ENCODE measurements around the gene NSMF. TPM values are rescaled to one million over a fixed set of nuclear protein-coding genes. Genes with fewer than 3 reads are reported as not detected.

The NSMF gene
- total RNA-seq, 3 donors from 2014 or later (not counting 1 experiment from before 2014, with no cell fraction given), result 78.1 to 111 (median 87.8) TPM

DNA sequence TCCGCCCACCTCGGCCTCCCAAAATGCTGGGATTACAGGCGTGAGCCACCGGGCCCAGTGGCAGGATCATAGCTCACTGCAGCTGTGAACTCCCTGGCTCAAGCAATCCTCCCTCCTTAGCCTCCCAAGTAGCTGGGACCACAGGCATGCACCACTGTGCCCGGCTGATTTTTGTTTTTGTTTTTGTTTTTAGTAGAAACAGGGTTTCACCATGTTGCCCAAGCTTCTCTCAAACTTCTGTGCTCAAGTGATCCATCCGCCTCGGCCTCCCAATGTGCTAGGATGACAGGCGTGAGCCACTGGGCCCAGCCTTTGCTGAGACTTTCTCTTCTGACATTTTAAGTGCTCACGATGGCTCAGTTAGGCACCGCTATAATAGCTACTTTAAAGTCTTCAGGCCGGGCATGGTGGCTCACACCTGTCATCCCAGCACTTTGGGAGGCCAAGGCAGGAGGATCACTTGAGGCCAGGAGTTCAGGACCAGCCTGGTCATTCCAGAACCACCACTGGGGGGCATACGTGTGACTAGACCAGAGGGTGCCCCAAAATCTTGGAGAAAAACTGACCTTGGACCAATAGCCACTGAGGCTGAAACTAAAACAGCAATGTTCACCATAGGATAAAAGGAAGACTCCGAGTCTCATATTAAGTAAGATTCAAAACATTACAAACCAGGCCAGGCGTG is 14.9 kb downstream of the NSMF start:
- DNase-seq (no peak), ATAC-seq (no peak)
- Histone ChIP-seq H3K4me1 (ENCODE audit: control insufficient read depth, insufficient read depth, low read length) (peaks cover 27% of the 10 kb centered on the region), H3K36me3 (ENCODE audit: control insufficient read depth, insufficient read depth, low read length) (no peaks in the 10 kb centered on the region), H3K27me3 (ENCODE audit: control insufficient read depth, insufficient read depth, low read length) (peaks cover 6% of the 10 kb centered on the region), H3K9me3 (ENCODE audit: control insufficient read depth, insufficient read depth, low read length) (no peaks in the 10 kb centered on the region), H3K27ac (ENCODE audit: low read length) (no peak overlapping the region), H3K4me3 (ENCODE audit: low read length) (no peak overlapping the region)
- Mint-ChIP-seq H3K27ac (no peak overlapping the region), H3K36me3 (no peaks in the 10 kb centered on the region), H3K4me3 (no peak overlapping the region), H3K9me3 (no peaks in the 10 kb centered on the region), H3K27me3 (ENCODE audit: low read depth in 2 of 2) (peaks cover 7 to 10% of the 10 kb centered on the region in 2 donors), H3K4me1 (peaks cover 16 to 21% of the 10 kb centered on the region in 2 donors)
- WGBS (ENCODE audit: insufficient coverage), result 85% methylated on average over 14 of the region's 14 CpGs
- intact Hi-C loops (cut with micrococcal nuclease), result no loop called here
- TF ChIP-seq, protein P1, sequence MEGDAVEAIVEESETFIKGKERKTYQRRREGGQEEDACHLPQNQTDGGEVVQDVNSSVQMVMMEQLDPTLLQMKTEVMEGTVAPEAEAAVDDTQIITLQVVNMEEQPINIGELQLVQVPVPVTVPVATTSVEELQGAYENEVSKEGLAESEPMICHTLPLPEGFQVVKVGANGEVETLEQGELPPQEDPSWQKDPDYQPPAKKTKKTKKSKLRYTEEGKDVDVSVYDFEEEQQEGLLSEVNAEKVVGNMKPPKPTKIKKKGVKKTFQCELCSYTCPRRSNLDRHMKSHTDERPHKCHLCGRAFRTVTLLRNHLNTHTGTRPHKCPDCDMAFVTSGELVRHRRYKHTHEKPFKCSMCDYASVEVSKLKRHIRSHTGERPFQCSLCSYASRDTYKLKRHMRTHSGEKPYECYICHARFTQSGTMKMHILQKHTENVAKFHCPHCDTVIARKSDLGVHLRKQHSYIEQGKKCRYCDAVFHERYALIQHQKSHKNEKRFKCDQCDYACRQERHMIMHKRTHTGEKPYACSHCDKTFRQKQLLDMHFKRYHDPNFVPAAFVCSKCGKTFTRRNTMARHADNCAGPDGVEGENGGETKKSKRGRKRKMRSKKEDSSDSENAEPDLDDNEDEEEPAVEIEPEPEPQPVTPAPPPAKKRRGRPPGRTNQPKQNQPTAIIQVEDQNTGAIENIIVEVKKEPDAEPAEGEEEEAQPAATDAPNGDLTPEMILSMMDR (IDR thresholded peaks at IDR 0.05), result no peak

- intact Hi-C loops (cut with micrococcal nuclease), result no loop called here
- Histone ChIP-seq H3K4me3 (ENCODE audit: low read length) (no peak overlapping the region), H3K36me3 (ENCODE audit: control insufficient read depth, insufficient read depth, low read length) (no peaks in the 10 kb centered on the region), H3K27ac (ENCODE audit: low read length) (no peak overlapping the region), H3K9me3 (ENCODE audit: control insufficient read depth, insufficient read depth, low read length) (no peaks in the 10 kb centered on the region), H3K4me1 (ENCODE audit: control insufficient read depth, insufficient read depth, low read length) (peaks cover 21% of the 10 kb centered on the region), H3K27me3 (ENCODE audit: control insufficient read depth, insufficient read depth, low read length) (peaks cover 6% of the 10 kb centered on the region)
- no peaks in the 10 kb centered on the region for H3K9me3 Mint-ChIP-seq
- DNase-seq, result no peak
- H3K27me3 Mint-ChIP-seq (ENCODE audit: low read depth in 2 of 2), result peaks cover 7 to 8% of the 10 kb centered on the region in 2 donors
- H3K27ac Mint-ChIP-seq, result peak overlapping the region in 1 of 2 donors; percentile 14
- peaks cover 16 to 17% of the 10 kb centered on the region in 2 donors for H3K4me1 Mint-ChIP-seq
- WGBS (ENCODE audit: insufficient coverage), result 15% methylated on average over 5 of the region's 7 CpGs
- TF ChIP-seq, protein P1 (IDR thresholded peaks at IDR 0.05), result no peak
- no peaks in the 10 kb centered on the region for H3K36me3 Mint-ChIP-seq
- H3K4me3 Mint-ChIP-seq, result peak overlapping the region; percentile 85
- no peak for ATAC-seq
Observed at GRCh38 chr9:137441935-137442321, 17.2 kb downstream of the NSMF start.

GRCh38 chr9:137441289-137441934 is 17.7 kb downstream of the NSMF start, which contains the start of gene ENTPD8:
TSS of gene ENTPD8 (minus strand) at chr9:137441357. CDS start at chr9:137438285, 3,072 bp downstream.
- Mint-ChIP-seq H3K27ac (peak within 1 kb of the TSS in 1 of 2 donors; percentile 14), H3K4me3 (peak within 1 kb of the TSS; percentile 85), H3K9me3 (no peaks in the 10 kb centered on the region), H3K4me1 (peaks cover 15 to 16% of the 10 kb centered on the region in 2 donors), H3K36me3 (no peaks in the 10 kb centered on the region), H3K27me3 (ENCODE audit: low read depth in 2 of 2) (peaks cover 7% of the 10 kb centered on the region in 2 donors)
- DNase-seq (peak in 1 of 2 donors; percentile 30), ATAC-seq (peak in 1 of 3 donors; percentile 21)
- intact Hi-C loops (cut with micrococcal nuclease), result no loop called here
- WGBS (ENCODE audit: insufficient coverage), result under 1% methylated on average over 51 of the region's 62 CpGs
- no peaks in the 10 kb centered on the region for H3K36me3 ChIP-seq (ENCODE audit: control insufficient read depth, insufficient read depth, low read length)
- no peaks in the 10 kb centered on the region for H3K9me3 ChIP-seq (ENCODE audit: control insufficient read depth, insufficient read depth, low read length)
- TF ChIP-seq, protein P1 (IDR thresholded peaks at IDR 0.05), result no peak
- H3K27me3 ChIP-seq (ENCODE audit: control insufficient read depth, insufficient read depth, low read length), result peaks cover 6% of the 10 kb centered on the region
- no peak within 1 kb of the TSS for H3K27ac ChIP-seq (ENCODE audit: low read length)
- peaks cover 21% of the 10 kb centered on the region for H3K4me1 ChIP-seq (ENCODE audit: control insufficient read depth, insufficient read depth, low read length)
- H3K4me3 ChIP-seq (ENCODE audit: low read length), result no peak within 1 kb of the TSS
